CD8-positive, alpha-beta memory T cell (primary cell): ENCODE measurements around the gene TNK2. TPM values are rescaled to one million over a fixed set of nuclear protein-coding genes. Genes with fewer than 3 reads are reported as not detected.

Source experiments
- CTCF ChIA-PET: fragments of 350-600 bp; sonication (Branson Sonifier 250); formaldehyde crosslinking; loops from one replicate; lab custom pipeline; 2021; ENCODE audit warnings: antibody characterized with exemption; lab: Charles Lee
- POLR2A ChIA-PET: fragments of 350-600 bp; sonication (Branson Sonifier 250); formaldehyde crosslinking; loops from one replicate; lab custom pipeline; 2021; ENCODE audit warnings: antibody characterized with exemption; lab: Charles Lee
- DNase-seq, 5 donors: peaks; one replicate each; pipeline versions ENCODE4 v3.0.0 to v3.0.0-alpha.2; 2020 to 2022; ENCODE audit warnings: mixed read lengths in 1 of 5
- H3K27ac ChIP-seq: one replicate; pipeline ENCODE4 v1.7.0; 2013; ENCODE audit warnings: low read depth, mild to moderate bottlenecking, low read length, moderate library complexity
- H3K27me3 ChIP-seq: 2 replicates; pipeline ENCODE4 v1.7.0; 2013; ENCODE audit warnings: low read length, mild to moderate bottlenecking; ENCODE audit not compliant: insufficient read depth, poor library complexity, severe bottlenecking
- H3K36me3 ChIP-seq: 2 replicates; pipeline ENCODE4 v1.7.0; 2013; ENCODE audit warnings: mild to moderate bottlenecking, low read length, moderate library complexity; ENCODE audit not compliant: insufficient read depth
- H3K4me1 ChIP-seq: 2 replicates; pipeline ENCODE4 v1.7.0; 2013; ENCODE audit warnings: mild to moderate bottlenecking, low read length, moderate library complexity; ENCODE audit not compliant: insufficient read depth
- H3K4me3 ChIP-seq: 2 replicates; pipeline ENCODE4 v1.7.0; 2013; ENCODE audit warnings: mild to moderate bottlenecking, low read length
- H3K9me3 ChIP-seq: 2 replicates; pipeline ENCODE4 v1.7.0; 2013; ENCODE audit warnings: mild to moderate bottlenecking, low read length
- H3K27ac Mint-ChIP-seq, 8 donors: one replicate each; pipeline ENCODE4 v1.8.0; 2020 to 2021; ENCODE audit warnings: mixed read lengths in 8 of 8, mild to moderate bottlenecking in 6 of 8, inconsistent platforms in 3 of 8, moderate library complexity in 3 of 8
- H3K27me3 Mint-ChIP-seq, 2 donors: one replicate each; pipeline ENCODE4 v1.8.0; 2020 to 2021; ENCODE audit warnings: mixed read lengths in 2 of 2, mild to moderate bottlenecking in 1 of 2, moderate library complexity in 1 of 2
- H3K36me3 Mint-ChIP-seq, 3 donors: one replicate each; pipeline ENCODE4 v1.8.0; 2020 to 2021; ENCODE audit warnings: mixed read lengths in 3 of 3, inconsistent platforms in 1 of 3, mild to moderate bottlenecking in 1 of 3
- H3K4me1 Mint-ChIP-seq, 3 donors: one replicate each; pipeline ENCODE4 v1.8.0; 2020 to 2021; ENCODE audit warnings: mixed read lengths in 3 of 3, inconsistent platforms in 1 of 3, mild to moderate bottlenecking in 1 of 3
- H3K4me3 Mint-ChIP-seq, 7 donors: one replicate each; pipeline ENCODE4 v1.8.0; 2020 to 2021; ENCODE audit warnings: mixed read lengths in 7 of 7, mild to moderate bottlenecking in 6 of 7, moderate library complexity in 4 of 7, inconsistent platforms in 2 of 7
- H3K9me3 Mint-ChIP-seq, 5 donors: one replicate each; pipeline ENCODE4 v1.8.0; 2020 to 2022; ENCODE audit warnings: mixed read lengths in 5 of 5, mild to moderate bottlenecking in 3 of 5, moderate library complexity in 2 of 5, inconsistent platforms in 1 of 5
- polyA plus RNA-seq: library from polyadenylated mRNA; unstranded; fragments of 300-500 nt; fragmentation: Illumina TruSeq; gene quantifications from one replicate; pipeline ENCODE4 v1.2.3, GENCODE V29; 2021
- total RNA-seq, 2 experiments: library from RNA; stranded (reverse); gene quantifications; one replicate each; pipeline ENCODE4 v1.2.3, GENCODE V29; 2021

Gene TNK2
- total and polyA plus RNA-seq, 3 experiments from 2014 or later = 4.7 to 74.5 (median 71.4) TPM

DNA sequence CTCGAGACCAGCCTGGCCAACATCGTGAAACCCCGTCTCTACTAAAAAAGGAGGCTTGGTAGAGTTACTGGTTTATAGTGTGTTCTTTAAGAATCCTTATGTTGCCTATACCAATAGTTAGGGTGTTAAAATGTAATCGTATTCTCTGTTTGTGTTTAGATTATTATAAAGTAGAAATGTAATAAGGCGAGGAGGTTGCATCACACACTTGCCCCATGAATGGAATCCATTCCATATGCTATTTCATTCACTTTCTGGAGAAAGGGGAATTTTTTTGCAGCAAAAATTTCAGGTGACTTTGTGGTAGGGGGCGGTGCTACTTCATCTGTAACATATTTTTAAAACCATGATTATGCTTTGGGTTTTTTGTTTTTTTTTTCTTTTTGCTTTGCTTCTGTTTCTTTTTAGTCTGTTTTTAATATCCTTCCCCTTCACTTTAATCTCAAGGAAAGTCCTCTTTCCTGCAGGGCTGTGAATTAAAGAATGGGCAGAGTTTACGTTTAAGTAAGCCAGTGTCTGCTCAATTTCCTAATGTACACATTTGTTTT, 63.6 kb downstream of the TNK2 start:
- Mint-ChIP-seq H3K27ac (no peak overlapping the region), H3K27me3 (peaks cover 2 to 3% of the 10 kb centered on the region in 2 donors), H3K9me3 (peaks cover 0 to 2% (median 0%) of the 10 kb centered on the region in 5 donors), H3K4me3 (no peak overlapping the region), H3K36me3 (no peaks in the 10 kb centered on the region), H3K4me1 (peaks cover 0 to 8% (median 1%) of the 10 kb centered on the region in 3 donors)
- Histone ChIP-seq H3K4me3 (no peak overlapping the region), H3K9me3 (no peaks in the 10 kb centered on the region), H3K36me3 (no peaks in the 10 kb centered on the region), H3K4me1 (no peaks in the 10 kb centered on the region), H3K27ac (no peak overlapping the region), H3K27me3 (no peaks in the 10 kb centered on the region)
- ChIA-PET POLR2A (interaction anchor here (0.6 kb wide), 1 partner anchor 37 kb away, joined by 3 read pairs; no protein-coding TSS in a partner anchor), CTCF (no interaction called here)
- DNase-seq = no peak

DNA sequence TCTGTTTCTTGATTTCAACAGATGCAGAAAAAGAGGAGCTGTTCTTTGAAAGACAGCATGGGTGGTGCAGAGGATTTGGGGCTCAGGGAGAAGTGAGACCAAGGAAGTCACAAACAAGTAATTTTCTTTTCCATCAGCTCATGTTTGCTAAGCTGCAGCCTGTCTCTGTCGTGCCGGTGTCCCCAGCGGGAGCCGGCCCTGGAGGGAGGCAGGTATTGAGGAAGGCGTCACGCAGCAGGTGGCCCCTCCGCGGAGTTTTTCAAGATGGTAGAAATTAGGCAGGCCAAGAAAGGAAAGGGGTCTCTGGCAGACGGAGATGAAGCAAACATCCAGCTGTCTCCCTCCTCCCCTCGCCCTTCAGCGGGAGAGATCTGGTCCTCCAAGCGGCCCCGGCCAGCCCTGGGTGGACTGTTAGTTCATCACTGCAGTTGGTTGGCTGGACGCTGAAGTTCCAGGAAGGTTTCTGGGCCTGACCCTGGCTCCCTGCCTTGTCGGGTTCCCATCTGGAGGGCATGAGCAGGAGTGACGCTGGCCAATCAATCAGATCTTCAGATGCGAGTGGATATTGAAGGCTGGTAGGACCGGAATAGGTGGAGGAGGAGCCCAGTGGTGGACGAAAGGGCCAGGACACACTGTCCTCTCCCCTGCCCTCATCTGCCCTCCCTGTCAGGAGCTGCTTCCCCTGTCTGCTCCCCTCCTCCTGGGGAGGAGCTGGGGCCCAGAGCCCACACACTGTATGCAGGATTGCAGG, 68.9 kb downstream of the TNK2 start:
- POLR2A ChIA-PET = no interaction called here
- no peaks in the 10 kb centered on the region for H3K36me3 Mint-ChIP-seq
- H3K27ac Mint-ChIP-seq = no peak overlapping the region
- peaks cover 4 to 12% of the 10 kb centered on the region in 2 donors for H3K27me3 Mint-ChIP-seq
- no peak for DNase-seq
- H3K4me1 ChIP-seq = no peaks in the 10 kb centered on the region
- no peaks in the 10 kb centered on the region for H3K9me3 ChIP-seq
- no peak overlapping the region for H3K4me3 Mint-ChIP-seq
- H3K9me3 Mint-ChIP-seq = no peaks in the 10 kb centered on the region
- H3K4me3 ChIP-seq = no peak overlapping the region
- H3K4me1 Mint-ChIP-seq = no peaks in the 10 kb centered on the region
- H3K27ac ChIP-seq = no peak overlapping the region
- H3K36me3 ChIP-seq = no peaks in the 10 kb centered on the region
- CTCF ChIA-PET = interaction anchor here (1.8 kb wide), 1 partner anchor 11 kb away, joined by 14 read pairs; no protein-coding TSS in a partner anchor
- no peaks in the 10 kb centered on the region for H3K27me3 ChIP-seq

DNA sequence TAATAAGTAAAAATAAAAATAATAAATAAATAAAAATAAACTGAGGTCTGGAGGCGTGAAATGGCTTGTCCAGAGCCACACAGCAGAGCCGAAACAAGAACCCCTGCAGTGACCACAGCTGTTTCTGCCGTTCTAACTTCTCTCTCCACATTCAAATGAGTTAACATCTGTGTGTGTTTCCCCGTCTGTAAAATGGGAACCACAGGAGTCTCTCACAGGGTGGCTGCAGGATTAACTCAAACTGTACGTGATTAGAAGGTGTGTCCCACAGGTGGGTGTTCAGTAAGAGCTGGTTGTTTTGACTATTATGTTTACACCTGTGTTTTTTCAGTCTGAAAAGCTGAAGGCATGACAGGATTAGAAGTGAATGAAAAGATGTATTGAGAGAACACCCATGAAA, 69.6 kb downstream of the TNK2 start:
- Histone ChIP-seq H3K27me3 (no peaks in the 10 kb centered on the region), H3K9me3 (no peaks in the 10 kb centered on the region), H3K4me1 (no peaks in the 10 kb centered on the region), H3K4me3 (no peak overlapping the region), H3K36me3 (no peaks in the 10 kb centered on the region), H3K27ac (no peak overlapping the region)
- no peak for DNase-seq
- Mint-ChIP-seq H3K36me3 (no peaks in the 10 kb centered on the region), H3K27ac (no peak overlapping the region), H3K4me3 (no peak overlapping the region), H3K4me1 (no peaks in the 10 kb centered on the region), H3K9me3 (no peaks in the 10 kb centered on the region), H3K27me3 (peaks cover 4 to 12% of the 10 kb centered on the region in 2 donors)
- POLR2A ChIA-PET = no interaction called here
- CTCF ChIA-PET = interaction anchor here (1.8 kb wide), 1 partner anchor 11 kb away, joined by 14 read pairs; no protein-coding TSS in a partner anchor

DNA sequence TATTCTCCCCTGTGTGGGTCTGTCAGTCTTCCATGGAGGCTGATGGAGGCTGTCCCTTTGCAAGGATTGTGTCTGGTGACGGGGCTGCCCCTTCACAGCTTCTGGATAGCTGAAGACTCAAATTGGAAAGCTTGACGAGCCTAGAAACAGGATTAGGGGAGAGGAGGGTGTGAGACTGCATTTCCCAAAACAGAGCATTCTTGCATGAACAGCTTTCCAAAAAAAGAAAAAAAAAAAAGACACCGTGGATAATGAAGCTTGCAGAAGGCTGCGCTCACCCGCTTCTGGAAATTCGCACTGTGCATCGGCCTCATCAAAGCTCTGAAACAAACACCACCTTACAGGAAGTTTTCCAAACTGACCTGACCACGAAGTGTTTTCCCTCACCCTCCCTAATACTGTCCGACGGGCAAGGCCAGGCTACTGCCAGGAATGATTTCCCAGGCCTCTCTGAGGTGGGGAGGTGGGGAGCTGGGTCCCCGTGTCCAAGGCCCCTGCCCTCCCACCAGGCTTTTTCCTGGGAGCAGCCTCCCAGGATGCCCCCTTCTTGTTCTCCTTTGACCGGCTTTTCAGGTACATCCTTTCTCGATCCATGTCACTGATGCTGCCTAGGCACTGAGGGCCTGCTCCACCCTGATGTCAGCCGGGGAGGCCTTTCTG, 71.7 kb downstream of the TNK2 start:
- H3K36me3 ChIP-seq = no peaks in the 10 kb centered on the region
- ChIA-PET POLR2A (no interaction called here), CTCF (no interaction called here)
- Mint-ChIP-seq H3K4me3 (no peak overlapping the region), H3K9me3 (no peaks in the 10 kb centered on the region), H3K4me1 (no peaks in the 10 kb centered on the region), H3K27me3 (peaks cover 4 to 12% of the 10 kb centered on the region in 2 donors), H3K36me3 (no peaks in the 10 kb centered on the region), H3K27ac (no peak overlapping the region)
- no peak overlapping the region for H3K27ac ChIP-seq
- no peaks in the 10 kb centered on the region for H3K4me1 ChIP-seq
- H3K27me3 ChIP-seq = no peaks in the 10 kb centered on the region
- no peak for DNase-seq
- no peak overlapping the region for H3K4me3 ChIP-seq
- no peaks in the 10 kb centered on the region for H3K9me3 ChIP-seq

DNA sequence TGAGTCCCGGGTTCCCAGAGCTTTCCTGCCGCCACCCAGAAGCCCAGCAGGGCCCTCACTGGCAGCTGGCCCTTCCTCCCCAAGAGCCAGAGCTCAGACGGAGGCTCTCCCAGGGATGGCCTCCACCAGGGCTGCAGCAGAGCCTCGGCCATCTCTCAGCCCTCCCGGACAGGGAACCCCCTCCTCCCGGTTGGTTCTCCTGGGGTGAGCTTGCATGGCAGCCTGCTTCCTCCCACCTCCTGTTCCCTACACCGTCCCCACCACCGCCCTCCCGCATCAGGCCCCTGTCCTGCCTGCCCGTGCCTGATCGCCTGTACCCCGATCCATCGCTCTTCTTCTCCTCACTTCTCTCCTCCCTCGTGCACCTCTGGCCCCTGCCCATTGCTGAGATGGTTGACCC, 72.6 kb downstream of the TNK2 start:
- no peak overlapping the region for H3K27ac Mint-ChIP-seq
- CTCF ChIA-PET = interaction anchor here (1.3 kb wide), 1 partner anchor 15 kb away, joined by 3 read pairs; no protein-coding TSS in a partner anchor

DNA sequence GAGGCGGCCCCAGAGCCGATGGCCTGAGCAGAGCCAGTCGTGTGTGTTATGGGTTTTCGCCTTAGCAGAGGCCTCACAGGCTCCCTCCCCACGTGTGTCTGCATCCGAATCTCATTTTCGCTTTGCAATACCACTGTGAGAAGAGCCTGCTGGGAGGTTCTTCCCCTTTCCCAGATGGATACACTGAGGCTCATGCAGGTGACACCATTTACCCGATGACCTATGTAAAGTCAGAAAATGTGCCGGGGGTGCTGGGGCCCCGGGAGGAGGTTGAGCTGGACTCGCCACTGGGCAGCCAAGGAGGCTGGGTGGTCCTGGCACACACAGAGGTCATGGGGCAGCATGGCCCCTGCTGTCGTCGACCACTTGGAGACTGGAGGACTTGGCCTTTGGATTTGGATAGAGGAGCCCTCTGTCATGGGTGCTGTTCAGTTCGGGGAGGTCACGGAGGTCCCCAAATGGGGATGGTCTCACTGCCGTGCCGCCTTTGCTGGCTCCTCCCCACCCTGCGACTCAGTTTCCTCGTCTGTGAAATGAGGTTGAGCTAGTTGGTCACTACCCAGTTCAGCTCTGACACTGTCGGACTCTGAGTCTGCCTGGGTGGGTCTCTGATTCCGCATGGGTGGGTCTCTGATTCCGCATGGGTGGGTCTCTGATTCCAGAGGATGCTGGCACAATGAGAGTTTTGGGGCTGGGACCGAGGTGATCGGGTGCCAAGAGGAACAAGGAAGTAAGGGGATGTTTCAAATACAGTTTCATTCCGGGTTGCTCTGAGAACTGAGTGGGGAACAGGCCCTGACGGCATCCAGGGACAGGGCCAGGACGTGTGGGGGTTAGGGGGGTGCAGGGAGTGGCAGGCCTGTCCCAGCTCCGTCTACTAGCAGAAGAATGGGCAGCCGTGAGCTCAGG, 73.4 kb downstream of the TNK2 start:
- Mint-ChIP-seq H3K27me3 (peaks cover 4 to 15% of the 10 kb centered on the region in 2 donors), H3K4me1 (no peaks in the 10 kb centered on the region), H3K9me3 (no peaks in the 10 kb centered on the region), H3K4me3 (no peak overlapping the region), H3K27ac (no peak overlapping the region), H3K36me3 (no peaks in the 10 kb centered on the region)
- no peak overlapping the region for H3K4me3 ChIP-seq
- no peak overlapping the region for H3K27ac ChIP-seq
- no peaks in the 10 kb centered on the region for H3K36me3 ChIP-seq
- H3K27me3 ChIP-seq = no peaks in the 10 kb centered on the region
- no peaks in the 10 kb centered on the region for H3K9me3 ChIP-seq
- H3K4me1 ChIP-seq = no peaks in the 10 kb centered on the region
- POLR2A ChIA-PET = no interaction called here
- DNase-seq = peak in 1 of 5 donors; percentile 11
- CTCF ChIA-PET = interaction anchor here (1.3 kb wide), 1 partner anchor 16 kb away, joined by 3 read pairs; no protein-coding TSS in a partner anchor

More for the DNA sequence above, 72.6 kb downstream of the TNK2 start:
- no peak overlapping the region for H3K4me3 Mint-ChIP-seq
- no peaks in the 10 kb centered on the region for H3K4me1 Mint-ChIP-seq
- H3K9me3 Mint-ChIP-seq = no peaks in the 10 kb centered on the region
- Histone ChIP-seq H3K27me3 (no peaks in the 10 kb centered on the region), H3K4me1 (no peaks in the 10 kb centered on the region), H3K4me3 (no peak overlapping the region), H3K9me3 (no peaks in the 10 kb centered on the region), H3K27ac (no peak overlapping the region), H3K36me3 (no peaks in the 10 kb centered on the region)
- DNase-seq = peak in 1 of 5 donors; percentile 45
- no peaks in the 10 kb centered on the region for H3K36me3 Mint-ChIP-seq
- peaks cover 4 to 12% of the 10 kb centered on the region in 2 donors for H3K27me3 Mint-ChIP-seq
- POLR2A ChIA-PET = no interaction called here

DNA sequence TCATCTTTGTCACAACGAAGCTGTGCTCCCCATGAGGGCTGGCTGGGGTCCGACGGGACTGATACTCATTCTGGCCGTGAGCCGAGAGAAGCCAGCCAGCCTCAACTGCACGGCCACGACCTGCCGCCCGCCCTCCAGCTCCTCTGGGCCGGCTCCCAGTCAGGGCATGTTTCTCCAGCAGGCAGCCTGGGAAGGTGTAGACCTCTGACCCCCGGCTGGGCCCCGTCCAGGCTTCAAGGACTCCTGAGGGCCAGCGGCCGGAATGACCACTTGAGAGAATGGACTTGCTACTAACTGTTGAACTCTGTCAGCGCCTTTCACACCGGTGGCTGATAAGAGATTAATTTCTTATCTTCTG, 78.5 kb downstream of the TNK2 start:
- DNase-seq = no peak
- Mint-ChIP-seq H3K4me3 (no peak overlapping the region), H3K4me1 (no peaks in the 10 kb centered on the region), H3K27me3 (peaks cover 0 to 7% of the 10 kb centered on the region in 2 donors), H3K9me3 (no peaks in the 10 kb centered on the region), H3K36me3 (no peaks in the 10 kb centered on the region), H3K27ac (no peak overlapping the region)
- H3K36me3 ChIP-seq = no peaks in the 10 kb centered on the region
- H3K4me1 ChIP-seq = no peaks in the 10 kb centered on the region
- H3K4me3 ChIP-seq = no peak overlapping the region
- no peaks in the 10 kb centered on the region for H3K9me3 ChIP-seq
- ChIA-PET CTCF (interaction anchor here (2.9 kb wide), 1 partner anchor 21 kb away, joined by 13 read pairs; no protein-coding TSS in a partner anchor), POLR2A (no interaction called here)
- H3K27ac ChIP-seq = no peak overlapping the region
- H3K27me3 ChIP-seq = no peaks in the 10 kb centered on the region
